Tibial nerve (tissue), 4 donors: ENCODE data around the gene SH3RF2.

Source experiments
- EP300 ChIP-seq, 2 donors: sonication (generic); formaldehyde crosslinking; IDR thresholded peaks; one replicate each; pipeline ENCODE4 v1.6.1; 2017; ENCODE audit warnings: antibody characterized with exemption in 2 of 2, mild to moderate bottlenecking in 1 of 2
- POLR2A ChIP-seq, 2 donors: fragments of 450-650 bp; IDR thresholded peaks; one replicate each; pipeline ENCODE4 v1.6.1; 2017; ENCODE audit warnings: antibody characterized with exemption in 2 of 2, mild to moderate bottlenecking in 2 of 2, moderate library complexity in 2 of 2
- TF ChIP-seq, protein P1 (sequence below), 5 experiments: fragments of 200-600 bp in 3 of 5; fragments of 450-650 bp in 2 of 5; sonication (generic) in 3 of 5; IDR thresholded peaks; one replicate each; pipeline ENCODE4 v1.5.1; 2016 to 2019; ENCODE audit warnings: antibody characterized with exemption in 5 of 5, mild to moderate bottlenecking in 3 of 5, moderate library complexity in 2 of 5

GRCh38 chr5:146002491-146002890 is 66.1 kb downstream of the SH3RF2 start:
- TF ChIP-seq, protein P1, sequence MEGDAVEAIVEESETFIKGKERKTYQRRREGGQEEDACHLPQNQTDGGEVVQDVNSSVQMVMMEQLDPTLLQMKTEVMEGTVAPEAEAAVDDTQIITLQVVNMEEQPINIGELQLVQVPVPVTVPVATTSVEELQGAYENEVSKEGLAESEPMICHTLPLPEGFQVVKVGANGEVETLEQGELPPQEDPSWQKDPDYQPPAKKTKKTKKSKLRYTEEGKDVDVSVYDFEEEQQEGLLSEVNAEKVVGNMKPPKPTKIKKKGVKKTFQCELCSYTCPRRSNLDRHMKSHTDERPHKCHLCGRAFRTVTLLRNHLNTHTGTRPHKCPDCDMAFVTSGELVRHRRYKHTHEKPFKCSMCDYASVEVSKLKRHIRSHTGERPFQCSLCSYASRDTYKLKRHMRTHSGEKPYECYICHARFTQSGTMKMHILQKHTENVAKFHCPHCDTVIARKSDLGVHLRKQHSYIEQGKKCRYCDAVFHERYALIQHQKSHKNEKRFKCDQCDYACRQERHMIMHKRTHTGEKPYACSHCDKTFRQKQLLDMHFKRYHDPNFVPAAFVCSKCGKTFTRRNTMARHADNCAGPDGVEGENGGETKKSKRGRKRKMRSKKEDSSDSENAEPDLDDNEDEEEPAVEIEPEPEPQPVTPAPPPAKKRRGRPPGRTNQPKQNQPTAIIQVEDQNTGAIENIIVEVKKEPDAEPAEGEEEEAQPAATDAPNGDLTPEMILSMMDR (IDR thresholded peaks at IDR 0.05), result no peak
- TF ChIP-seq POLR2A (IDR thresholded peaks at IDR 0.05) (no peak), EP300 (IDR thresholded peaks at IDR 0.05) (no peak)
